ENCODE measurements around the gene TWNK.

The TWNK gene

GRCh38 chr10:100986952-100987684, at the start of gene TWNK, which contains the start of gene MRPL43:
TWNK (plus strand) TSS chr10:100987543; CDS start chr10:100988211, 668 bp downstream.
MRPL43 (minus strand) TSS chr10:100987497; CDS start chr10:100987443, 54 bp downstream.
- DNase-seq, result peak; percentile 87 to 90

- DNase-seq, result no peak
Measured at GRCh38 chr10:100939763-100940344, 47.5 kb upstream of the TWNK start.

- DNase-seq, result no peak
Measured at GRCh38 chr10:100942229-100942628, 45.1 kb upstream of the TWNK start.

GRCh38 chr10:100943508-100943907, 43.8 kb upstream of the TWNK start:
- no peak for DNase-seq

GRCh38 chr10:100945754-100946153, 41.6 kb upstream of the TWNK start:
- no peak for DNase-seq

- no peak for DNase-seq
Measured at GRCh38 chr10:100948916-100949315, 38.4 kb upstream of the TWNK start.

- DNase-seq, result no peak
Measured at GRCh38 chr10:100960251-100960650, 27.1 kb upstream of the TWNK start.

- no peak for DNase-seq
Measured at GRCh38 chr10:100962351-100963080, 24.8 kb upstream of the TWNK start.

- DNase-seq, result no peak
Measured at GRCh38 chr10:100963826-100964225, 23.5 kb upstream of the TWNK start.

GRCh38 chr10:100965820-100966219, 21.5 kb upstream of the TWNK start:
- DNase-seq, result no peak

GRCh38 chr10:100966887-100967286, 20.5 kb upstream of the TWNK start:
- DNase-seq, result no peak

GRCh38 chr10:100967332-100967731, 20.0 kb upstream of the TWNK start:
- DNase-seq, result no peak

GRCh38 chr10:100968062-100968736, 19.1 kb upstream of the TWNK start:
- DNase-seq, result no peak

GRCh38 chr10:100968863-100969186, 18.5 kb upstream of the TWNK start:
- DNase-seq, result peak in 1 of 2 experiments; percentile 64

GRCh38 chr10:100969187-100970075, 17.9 kb upstream of the TWNK start, which contains the start of gene SEMA4G:
SEMA4G (plus strand) TSS chr10:100969504; CDS start chr10:100972913, 3,409 bp downstream.
- DNase-seq, result peak; percentile 48 to 72

- DNase-seq, result no peak
Measured at GRCh38 chr10:100970076-100970913, 17.0 kb upstream of the TWNK start.

- no peak for DNase-seq
Measured at GRCh38 chr10:100970914-100971811, 16.2 kb upstream of the TWNK start.

GRCh38 chr10:100972115-100972903, 15.0 kb upstream of the TWNK start:
- no peak for DNase-seq

GRCh38 chr10:100972904-100973535, 14.3 kb upstream of the TWNK start:
- no peak for DNase-seq
